GM12892 (cell line): ENCODE results near the gene CAPN11.

Experiments used
- POLR2A ChIP-seq: IDR thresholded peaks from 2 replicates; pipeline ENCODE4 v1.6.1; 2011; ENCODE audit warnings: low read depth, low read length, control low read depth
- POLR2AphosphoS5 ChIP-seq: IDR thresholded peaks from 2 replicates; pipeline ENCODE4 v1.6.1; 2011; ENCODE audit warnings: low read depth, low read length, control low read depth

- TF ChIP-seq POLR2AphosphoS5 (no peak), POLR2A (no peak)
These were observed 35.1 kb upstream of the CAPN11 start for GRCh38 chr6:44123544-44123943.
